ENCODE results near the gene INPP1. TPM values are rescaled to one million over a fixed set of nuclear protein-coding genes. Genes with fewer than 3 reads are reported as not detected.

The INPP1 gene
- total and polyA plus RNA-seq, 2 donors from 2014 or later, result 15.1 to 27.2 TPM

GRCh38 chr2:190420801-190421200 lies 77.4 kb downstream of the INPP1 start:
- no peak overlapping the region for H3K9ac ChIP-seq (ENCODE audit: low read length in 3 of 3)
- no peak overlapping the region for H3K4me3 ChIP-seq (ENCODE audit: low read length in 3 of 3)
- H3K27ac ChIP-seq (ENCODE audit: low read depth in 2 of 2, low read length in 2 of 2), result no peak overlapping the region
- intact Hi-C loops (cut with DNase I), result no loop called here
- no peaks in the 10 kb centered on the region for H3K36me3 ChIP-seq (ENCODE audit: control insufficient read depth in 2 of 3, insufficient read depth in 3 of 3, low read length in 3 of 3)
- H3K4me1 ChIP-seq (ENCODE audit: control insufficient read depth in 2 of 3, insufficient read depth in 2 of 3, low read depth in 1 of 3, low read length in 3 of 3), result no peaks in the 10 kb centered on the region
- FAIRE-seq (no peak), DNase-seq (no peak)
- TF ChIP-seq, protein P1, sequence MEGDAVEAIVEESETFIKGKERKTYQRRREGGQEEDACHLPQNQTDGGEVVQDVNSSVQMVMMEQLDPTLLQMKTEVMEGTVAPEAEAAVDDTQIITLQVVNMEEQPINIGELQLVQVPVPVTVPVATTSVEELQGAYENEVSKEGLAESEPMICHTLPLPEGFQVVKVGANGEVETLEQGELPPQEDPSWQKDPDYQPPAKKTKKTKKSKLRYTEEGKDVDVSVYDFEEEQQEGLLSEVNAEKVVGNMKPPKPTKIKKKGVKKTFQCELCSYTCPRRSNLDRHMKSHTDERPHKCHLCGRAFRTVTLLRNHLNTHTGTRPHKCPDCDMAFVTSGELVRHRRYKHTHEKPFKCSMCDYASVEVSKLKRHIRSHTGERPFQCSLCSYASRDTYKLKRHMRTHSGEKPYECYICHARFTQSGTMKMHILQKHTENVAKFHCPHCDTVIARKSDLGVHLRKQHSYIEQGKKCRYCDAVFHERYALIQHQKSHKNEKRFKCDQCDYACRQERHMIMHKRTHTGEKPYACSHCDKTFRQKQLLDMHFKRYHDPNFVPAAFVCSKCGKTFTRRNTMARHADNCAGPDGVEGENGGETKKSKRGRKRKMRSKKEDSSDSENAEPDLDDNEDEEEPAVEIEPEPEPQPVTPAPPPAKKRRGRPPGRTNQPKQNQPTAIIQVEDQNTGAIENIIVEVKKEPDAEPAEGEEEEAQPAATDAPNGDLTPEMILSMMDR (IDR thresholded peaks at IDR 0.05; ENCODE audit: borderline replicate concordance, extremely low read depth, insufficient read depth), result no peak
- no peaks in the 10 kb centered on the region for H3K27me3 ChIP-seq (ENCODE audit: control insufficient read depth, insufficient read depth, low read length)
- H3K9me3 ChIP-seq (ENCODE audit: control insufficient read depth in 2 of 3, insufficient read depth in 1 of 3, low read length in 3 of 3), result no peaks in the 10 kb centered on the region

Other genes starting within 250 kb of the INPP1 start
- gene HIBCH, start 23.8 kb upstream of the INPP1 start, total RNA-seq, result 35.7 TPM
- 115 TPM for gene HIBCH, start 23.8 kb upstream of the INPP1 start, polyA plus RNA-seq (ENCODE audit: insufficient read depth, low read depth, low replicate concordance)
- gene MFSD6, start 64.8 kb downstream of the INPP1 start, total RNA-seq, result 33.9 TPM
- gene MFSD6, start 64.8 kb downstream of the INPP1 start, polyA plus RNA-seq (ENCODE audit: insufficient read depth, low read depth, low replicate concordance), result 12.3 TPM
- 5.2 TPM for gene NEMP2, start 191.1 kb downstream of the INPP1 start, total RNA-seq
- gene NEMP2, start 191.1 kb downstream of the INPP1 start, polyA plus RNA-seq (ENCODE audit: insufficient read depth, low read depth, low replicate concordance), result 2.3 TPM